RWPE2 (cell line): Measurements from ENCODE around the gene FAU.

ENCODE experiments used
- ATAC-seq: fragments of 200-7000 bp; cut with Tn5 transposase; 3 replicates; pipeline ENCODE4 v1.9.1; 2021; ENCODE audit warnings: low read depth
- DNase-seq: peaks from one replicate; pipeline ENCODE4 v3.0.0-alpha.2; 2020; ENCODE audit warnings: low spot score
- H3K27ac ChIP-seq: fragments of 450-650 bp; 2 replicates; pipeline ENCODE4 v1.5.1; 2017; ENCODE audit warnings: mild to moderate bottlenecking; ENCODE audit not compliant: poor library complexity, severe bottlenecking
- H3K27me3 ChIP-seq: fragments of 250-450 bp; sonication (Bioruptor Pico); 2 replicates; pipeline ENCODE4 v1.5.1; 2021; ENCODE audit warnings: mild to moderate bottlenecking, moderate library complexity; ENCODE audit not compliant: insufficient read depth, poor library complexity, severe bottlenecking
- H3K36me3 ChIP-seq: fragments of 250-450 bp; sonication (Bioruptor Pico); 2 replicates; pipeline ENCODE4 v1.5.1; 2020; ENCODE audit warnings: low read depth, mild to moderate bottlenecking, moderate library complexity
- H3K4me1 ChIP-seq: fragments of 250-450 bp; sonication (Bioruptor Pico); 2 replicates; pipeline ENCODE4 v1.5.1; 2021; ENCODE audit warnings: mild to moderate bottlenecking, moderate library complexity; ENCODE audit not compliant: insufficient read depth, poor library complexity, severe bottlenecking
- H3K4me3 ChIP-seq: fragments of 250-450 bp; sonication (Bioruptor Pico); 2 replicates; pipeline ENCODE4 v1.5.1; 2021; ENCODE audit warnings: mild to moderate bottlenecking, moderate library complexity; ENCODE audit not compliant: severe bottlenecking
- H3K9me3 ChIP-seq: fragments of 250-450 bp; sonication (Bioruptor Pico); 2 replicates; pipeline ENCODE4 v1.5.1; 2021; ENCODE audit warnings: mild to moderate bottlenecking, moderate library complexity; ENCODE audit not compliant: severe bottlenecking
- TF ChIP-seq, protein P1 (sequence below): fragments of 450-650 bp; IDR thresholded peaks from one replicate; pipeline ENCODE4 v1.5.1; 2017; ENCODE audit warnings: mild to moderate bottlenecking, moderate library complexity; ENCODE audit not compliant: poor library complexity, severe bottlenecking

FAU gene

DNA sequence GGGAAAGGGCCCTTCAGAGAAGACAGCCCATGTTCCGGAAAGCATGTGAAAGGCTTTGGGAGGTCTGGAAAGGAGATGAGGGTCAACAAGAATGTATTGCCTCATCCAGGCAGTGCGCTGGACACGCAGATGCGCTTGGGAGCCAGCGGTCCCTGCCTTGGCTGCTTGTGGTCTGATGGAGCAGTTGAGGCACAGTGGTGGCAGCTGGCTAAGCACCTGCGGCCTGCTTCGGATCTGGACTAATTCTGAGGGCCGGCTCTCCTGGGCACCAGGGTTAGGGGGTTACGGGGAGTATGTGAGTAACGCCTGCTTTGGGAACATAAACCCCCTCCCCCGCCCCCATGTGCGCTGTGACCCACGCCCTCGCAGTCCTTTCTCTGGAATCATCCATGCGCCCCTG, 14.9 kb downstream of the FAU start:
- DNase-seq (no peak), ATAC-seq (no peak)
- no peaks in the 10 kb centered on the region for H3K4me1 ChIP-seq
- H3K9me3 ChIP-seq = no peaks in the 10 kb centered on the region
- no peak overlapping the region for H3K27ac ChIP-seq
- no peak overlapping the region for H3K4me3 ChIP-seq
- TF ChIP-seq, protein P1, sequence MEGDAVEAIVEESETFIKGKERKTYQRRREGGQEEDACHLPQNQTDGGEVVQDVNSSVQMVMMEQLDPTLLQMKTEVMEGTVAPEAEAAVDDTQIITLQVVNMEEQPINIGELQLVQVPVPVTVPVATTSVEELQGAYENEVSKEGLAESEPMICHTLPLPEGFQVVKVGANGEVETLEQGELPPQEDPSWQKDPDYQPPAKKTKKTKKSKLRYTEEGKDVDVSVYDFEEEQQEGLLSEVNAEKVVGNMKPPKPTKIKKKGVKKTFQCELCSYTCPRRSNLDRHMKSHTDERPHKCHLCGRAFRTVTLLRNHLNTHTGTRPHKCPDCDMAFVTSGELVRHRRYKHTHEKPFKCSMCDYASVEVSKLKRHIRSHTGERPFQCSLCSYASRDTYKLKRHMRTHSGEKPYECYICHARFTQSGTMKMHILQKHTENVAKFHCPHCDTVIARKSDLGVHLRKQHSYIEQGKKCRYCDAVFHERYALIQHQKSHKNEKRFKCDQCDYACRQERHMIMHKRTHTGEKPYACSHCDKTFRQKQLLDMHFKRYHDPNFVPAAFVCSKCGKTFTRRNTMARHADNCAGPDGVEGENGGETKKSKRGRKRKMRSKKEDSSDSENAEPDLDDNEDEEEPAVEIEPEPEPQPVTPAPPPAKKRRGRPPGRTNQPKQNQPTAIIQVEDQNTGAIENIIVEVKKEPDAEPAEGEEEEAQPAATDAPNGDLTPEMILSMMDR = no peak
- 0 out of 2 replicates have a peak, but pooled peaks cover 8% of the 10 kb centered on the region for H3K36me3 ChIP-seq
- no peaks in the 10 kb centered on the region for H3K27me3 ChIP-seq

- Histone ChIP-seq H3K4me3 (no peak overlapping the region), H3K4me1 (no peaks in the 10 kb centered on the region), H3K36me3 (0 out of 2 replicates have a peak, but pooled peaks cover 8% of the 10 kb centered on the region), H3K9me3 (no peaks in the 10 kb centered on the region), H3K27me3 (no peaks in the 10 kb centered on the region), H3K27ac (no peak overlapping the region)
- DNase-seq (no peak), ATAC-seq (no peak)
- TF ChIP-seq, protein P1 = no peak
Measured at GRCh38 chr11:65104628-65105027, 17.3 kb downstream of the FAU start.

- 0 out of 2 replicates have a peak, but pooled peaks cover 9% of the 10 kb centered on the region for H3K36me3 ChIP-seq
- H3K27ac ChIP-seq = no peak overlapping the region
- H3K27me3 ChIP-seq = no peaks in the 10 kb centered on the region
- H3K4me1 ChIP-seq = no peaks in the 10 kb centered on the region
- ATAC-seq = no peak
- TF ChIP-seq, protein P1 = no peak
- DNase-seq = no peak
- H3K4me3 ChIP-seq = no peak overlapping the region
- H3K9me3 ChIP-seq = no peaks in the 10 kb centered on the region
Measured at GRCh38 chr11:65103476-65103875, 18.5 kb downstream of the FAU start.

- DNase-seq = no peak
- Histone ChIP-seq H3K4me1 (no peaks in the 10 kb centered on the region), H3K36me3 (peaks cover 18% of the 10 kb centered on the region)
Measured at GRCh38 chr11:65102142-65103095, 19.5 kb downstream of the FAU start.

More at GRCh38 chr11:65102142-65103095, 19.5 kb downstream of the FAU start:
- no peak for ATAC-seq
- TF ChIP-seq, protein P1 = no peak
- H3K27ac ChIP-seq = no peak overlapping the region
- H3K9me3 ChIP-seq = no peaks in the 10 kb centered on the region
- no peaks in the 10 kb centered on the region for H3K27me3 ChIP-seq
- H3K4me3 ChIP-seq = no peak overlapping the region
